ENCODE measurements around the gene MLX.

DNA sequence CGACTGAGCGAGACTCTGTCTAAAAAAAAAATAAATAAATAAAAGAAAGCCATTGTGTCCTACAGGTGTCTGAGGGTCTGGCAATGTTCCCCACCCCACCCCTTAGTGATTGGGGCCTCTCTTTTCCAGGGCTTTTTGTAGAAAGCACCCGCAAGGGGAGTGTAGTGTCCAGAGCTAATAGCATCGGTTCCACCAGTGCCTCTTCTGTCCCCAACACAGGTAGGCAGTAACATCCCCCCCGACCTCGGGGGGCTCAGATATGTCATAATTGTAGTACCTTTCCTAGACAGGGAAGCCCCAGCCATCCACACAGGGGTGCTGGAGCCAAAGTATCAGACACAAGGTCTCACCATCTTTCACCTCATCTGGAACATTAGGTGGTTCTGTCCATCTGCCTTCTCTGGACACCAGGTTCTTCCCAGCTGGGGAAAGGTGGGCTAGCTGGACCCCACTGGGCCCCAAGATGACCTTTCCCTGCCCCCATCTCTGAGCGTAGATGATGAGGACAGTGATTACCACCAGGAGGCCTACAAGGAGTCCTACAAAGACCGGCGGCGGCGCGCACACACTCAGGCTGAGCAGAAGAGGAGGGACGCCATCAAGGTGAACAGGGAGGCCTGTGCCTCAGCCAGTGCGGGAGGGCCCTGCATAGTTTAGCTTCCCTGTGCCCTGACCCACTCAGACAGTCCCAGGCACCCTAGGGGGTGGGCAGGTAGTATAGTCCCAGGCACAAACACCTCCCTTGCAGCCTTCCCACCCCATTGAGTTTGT is 1.6 kb downstream of the MLX start:
- TF ChIP-seq, protein P1, sequence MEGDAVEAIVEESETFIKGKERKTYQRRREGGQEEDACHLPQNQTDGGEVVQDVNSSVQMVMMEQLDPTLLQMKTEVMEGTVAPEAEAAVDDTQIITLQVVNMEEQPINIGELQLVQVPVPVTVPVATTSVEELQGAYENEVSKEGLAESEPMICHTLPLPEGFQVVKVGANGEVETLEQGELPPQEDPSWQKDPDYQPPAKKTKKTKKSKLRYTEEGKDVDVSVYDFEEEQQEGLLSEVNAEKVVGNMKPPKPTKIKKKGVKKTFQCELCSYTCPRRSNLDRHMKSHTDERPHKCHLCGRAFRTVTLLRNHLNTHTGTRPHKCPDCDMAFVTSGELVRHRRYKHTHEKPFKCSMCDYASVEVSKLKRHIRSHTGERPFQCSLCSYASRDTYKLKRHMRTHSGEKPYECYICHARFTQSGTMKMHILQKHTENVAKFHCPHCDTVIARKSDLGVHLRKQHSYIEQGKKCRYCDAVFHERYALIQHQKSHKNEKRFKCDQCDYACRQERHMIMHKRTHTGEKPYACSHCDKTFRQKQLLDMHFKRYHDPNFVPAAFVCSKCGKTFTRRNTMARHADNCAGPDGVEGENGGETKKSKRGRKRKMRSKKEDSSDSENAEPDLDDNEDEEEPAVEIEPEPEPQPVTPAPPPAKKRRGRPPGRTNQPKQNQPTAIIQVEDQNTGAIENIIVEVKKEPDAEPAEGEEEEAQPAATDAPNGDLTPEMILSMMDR (conservative IDR thresholded peaks at IDR 0.05 in 1 of 2, IDR thresholded peaks at IDR 0.05 in 1 of 2; ENCODE audit: extremely low read depth in 1 of 2, insufficient read depth in 1 of 2, low read depth in 1 of 2, low read length in 2 of 2): no peak
- TF ChIP-seq EZH2 (IDR thresholded peaks at IDR 0.05; ENCODE audit: borderline replicate concordance, low read length): no peak

Data from mammary epithelial cell (primary cell).